Measurements from ENCODE around the gene TLR10. TPM values are rescaled to one million over a fixed set of nuclear protein-coding genes. Genes with fewer than 3 reads are reported as not detected.

Gene TLR10
- total RNA-seq, 1 donor from 2014 or later = not detected

- intact Hi-C loops (cut with micrococcal nuclease) = loop anchor here (1.0 to 10.0 kb wide), 4 partner anchors 233 to 590 kb away; no protein-coding TSS in a partner anchor
- Mint-ChIP-seq H3K4me3 (no peak overlapping the region), H3K4me1 (ENCODE audit: low read depth) (peaks cover 22% of the 10 kb centered on the region), H3K27ac (no peak overlapping the region), H3K9me3 (peaks cover 20% of the 10 kb centered on the region), H3K27me3 (ENCODE audit: insufficient read depth) (peaks cover 3% of the 10 kb centered on the region), H3K36me3 (ENCODE audit: low read depth) (peaks cover 12% of the 10 kb centered on the region)
- DNase-seq (ENCODE audit: low spot score) = no peak
These were observed 31.3 kb downstream of the TLR10 start for GRCh38 chr4:38751341-38752010.

GRCh38 chr4:38749336-38749735 lies 33.5 kb downstream of the TLR10 start:
- no peak for DNase-seq (ENCODE audit: low spot score)
- Mint-ChIP-seq H3K27ac (no peak overlapping the region), H3K4me1 (ENCODE audit: low read depth) (peaks cover 22% of the 10 kb centered on the region), H3K4me3 (no peak overlapping the region), H3K9me3 (peaks cover 20% of the 10 kb centered on the region), H3K36me3 (ENCODE audit: low read depth) (peaks cover 12% of the 10 kb centered on the region), H3K27me3 (ENCODE audit: insufficient read depth) (peaks cover 3% of the 10 kb centered on the region)
- intact Hi-C loops (cut with micrococcal nuclease) = no loop called here

GRCh38 chr4:38747629-38748028 lies 35.2 kb downstream of the TLR10 start:
- DNase-seq (ENCODE audit: low spot score) = no peak
- Mint-ChIP-seq H3K27ac (no peak overlapping the region), H3K9me3 (peaks cover 20% of the 10 kb centered on the region), H3K4me1 (ENCODE audit: low read depth) (peaks cover 33% of the 10 kb centered on the region), H3K36me3 (ENCODE audit: low read depth) (peaks cover 12% of the 10 kb centered on the region), H3K27me3 (ENCODE audit: insufficient read depth) (peaks cover 4% of the 10 kb centered on the region), H3K4me3 (no peak overlapping the region)
- intact Hi-C loops (cut with micrococcal nuclease) = no loop called here

- Mint-ChIP-seq H3K27me3 (ENCODE audit: insufficient read depth) (peaks cover 8% of the 10 kb centered on the region), H3K9me3 (peaks cover 20% of the 10 kb centered on the region), H3K27ac (no peak overlapping the region), H3K36me3 (ENCODE audit: low read depth) (peaks cover 12% of the 10 kb centered on the region), H3K4me1 (ENCODE audit: low read depth) (peaks cover 21% of the 10 kb centered on the region), H3K4me3 (no peak overlapping the region)
- intact Hi-C loops (cut with micrococcal nuclease) = no loop called here
- no peak for DNase-seq (ENCODE audit: low spot score)
These were observed 36.9 kb downstream of the TLR10 start for GRCh38 chr4:38745881-38746280.

GRCh38 chr4:38743866-38744265 lies 38.9 kb downstream of the TLR10 start:
- H3K27ac Mint-ChIP-seq = no peak overlapping the region
- H3K36me3 Mint-ChIP-seq (ENCODE audit: low read depth) = peaks cover 12% of the 10 kb centered on the region
- DNase-seq (ENCODE audit: low spot score) = no peak
- peaks cover 9% of the 10 kb centered on the region for H3K27me3 Mint-ChIP-seq (ENCODE audit: insufficient read depth)
- H3K4me1 Mint-ChIP-seq (ENCODE audit: low read depth) = peaks cover 16% of the 10 kb centered on the region
- intact Hi-C loops (cut with micrococcal nuclease) = no loop called here
- H3K4me3 Mint-ChIP-seq = no peak overlapping the region
- peaks cover 18% of the 10 kb centered on the region for H3K9me3 Mint-ChIP-seq

- H3K9me3 Mint-ChIP-seq = no peaks in the 10 kb centered on the region
- no peaks in the 10 kb centered on the region for H3K36me3 Mint-ChIP-seq (ENCODE audit: low read depth)
- no peak overlapping the region for H3K4me3 Mint-ChIP-seq
- no peak for DNase-seq (ENCODE audit: low spot score)
- H3K4me1 Mint-ChIP-seq (ENCODE audit: low read depth) = peaks cover 16% of the 10 kb centered on the region
- peaks cover 14% of the 10 kb centered on the region for H3K27me3 Mint-ChIP-seq (ENCODE audit: insufficient read depth)
- no peak overlapping the region for H3K27ac Mint-ChIP-seq
- intact Hi-C loops (cut with micrococcal nuclease) = no loop called here
These were observed 42.5 kb downstream of the TLR10 start for GRCh38 chr4:38740303-38740702.

GRCh38 chr4:38738940-38739803 lies 43.6 kb downstream of the TLR10 start:
- no peak overlapping the region for H3K27ac Mint-ChIP-seq
- intact Hi-C loops (cut with micrococcal nuclease) = no loop called here
- no peaks in the 10 kb centered on the region for H3K9me3 Mint-ChIP-seq
- peaks cover 16% of the 10 kb centered on the region for H3K4me1 Mint-ChIP-seq (ENCODE audit: low read depth)
- peaks cover 16% of the 10 kb centered on the region for H3K27me3 Mint-ChIP-seq (ENCODE audit: insufficient read depth)
- H3K36me3 Mint-ChIP-seq (ENCODE audit: low read depth) = no peaks in the 10 kb centered on the region
- H3K4me3 Mint-ChIP-seq = no peak overlapping the region
- no peak for DNase-seq (ENCODE audit: low spot score)

GRCh38 chr4:38735870-38736269 lies 46.9 kb downstream of the TLR10 start:
- H3K27me3 Mint-ChIP-seq (ENCODE audit: insufficient read depth) = peaks cover 19% of the 10 kb centered on the region
- DNase-seq (ENCODE audit: low spot score) = no peak
- H3K4me1 Mint-ChIP-seq (ENCODE audit: low read depth) = peaks cover 6% of the 10 kb centered on the region
- intact Hi-C loops (cut with micrococcal nuclease) = no loop called here
- no peak overlapping the region for H3K4me3 Mint-ChIP-seq
- no peak overlapping the region for H3K27ac Mint-ChIP-seq
- peaks cover 4% of the 10 kb centered on the region for H3K36me3 Mint-ChIP-seq (ENCODE audit: low read depth)
- H3K9me3 Mint-ChIP-seq = peaks cover 15% of the 10 kb centered on the region

GRCh38 chr4:38734911-38735310 lies 47.9 kb downstream of the TLR10 start:
- Mint-ChIP-seq H3K4me3 (no peak overlapping the region), H3K27me3 (ENCODE audit: insufficient read depth) (peaks cover 19% of the 10 kb centered on the region), H3K36me3 (ENCODE audit: low read depth) (peaks cover 4% of the 10 kb centered on the region), H3K4me1 (ENCODE audit: low read depth) (peaks cover 11% of the 10 kb centered on the region), H3K9me3 (peaks cover 15% of the 10 kb centered on the region), H3K27ac (no peak overlapping the region)
- DNase-seq (ENCODE audit: low spot score) = no peak
- intact Hi-C loops (cut with micrococcal nuclease) = no loop called here

- Mint-ChIP-seq H3K4me3 (no peak overlapping the region), H3K27ac (no peak overlapping the region), H3K4me1 (ENCODE audit: low read depth) (peaks cover 11% of the 10 kb centered on the region), H3K36me3 (ENCODE audit: low read depth) (peaks cover 4% of the 10 kb centered on the region), H3K27me3 (ENCODE audit: insufficient read depth) (peaks cover 19% of the 10 kb centered on the region), H3K9me3 (peaks cover 15% of the 10 kb centered on the region)
- intact Hi-C loops (cut with micrococcal nuclease) = no loop called here
- no peak for DNase-seq (ENCODE audit: low spot score)
These were observed 48.3 kb downstream of the TLR10 start for GRCh38 chr4:38734446-38734845.

- H3K4me3 Mint-ChIP-seq = no peak overlapping the region
These were observed 49.1 kb downstream of the TLR10 start for GRCh38 chr4:38733663-38734062.

GRCh38 chr4:38730830-38731646 lies 51.8 kb downstream of the TLR10 start:
- Mint-ChIP-seq H3K4me1 (ENCODE audit: low read depth) (peaks cover 22% of the 10 kb centered on the region), H3K27ac (no peak overlapping the region), H3K27me3 (ENCODE audit: insufficient read depth) (peaks cover 22% of the 10 kb centered on the region), H3K36me3 (ENCODE audit: low read depth) (peaks cover 4% of the 10 kb centered on the region), H3K4me3 (no peak overlapping the region), H3K9me3 (peaks cover 15% of the 10 kb centered on the region)
- peak; percentile 66 for DNase-seq (ENCODE audit: low spot score)
- intact Hi-C loops (cut with micrococcal nuclease) = loop anchor here (1.0 to 2.0 kb wide), 7 partner anchors 56 to 928 kb away; no protein-coding TSS in a partner anchor

More at GRCh38 chr4:38733663-38734062, 49.1 kb downstream of the TLR10 start:
- Mint-ChIP-seq H3K9me3 (peaks cover 15% of the 10 kb centered on the region), H3K27me3 (ENCODE audit: insufficient read depth) (peaks cover 16% of the 10 kb centered on the region), H3K4me1 (ENCODE audit: low read depth) (peaks cover 16% of the 10 kb centered on the region), H3K27ac (peak overlapping the region; percentile 38), H3K36me3 (ENCODE audit: low read depth) (peaks cover 4% of the 10 kb centered on the region)
- DNase-seq (ENCODE audit: low spot score) = no peak
- intact Hi-C loops (cut with micrococcal nuclease) = no loop called here

Measured in activated T-helper 1 cell treated with anti-CD3 and anti-CD28 coated beads, Interleukin-12 subunit alpha, Interleukin-12 subunit beta, Interleukin-2, Interleukin-4 antibody, amounts not matched to agents 30 ng/mL and 10 ng/mL and 1 ng/mL, durations not matched to agents 14 hours and 24 hours and 36 hours (primary cell).